Measurements from ENCODE around the gene EYA3.
"Not testable (repeated sequence)": the region's sequence is repeated elsewhere in the genome, so short reads cannot be mapped to it uniquely, and the experiment has no call there.

Gene EYA3

DNA sequence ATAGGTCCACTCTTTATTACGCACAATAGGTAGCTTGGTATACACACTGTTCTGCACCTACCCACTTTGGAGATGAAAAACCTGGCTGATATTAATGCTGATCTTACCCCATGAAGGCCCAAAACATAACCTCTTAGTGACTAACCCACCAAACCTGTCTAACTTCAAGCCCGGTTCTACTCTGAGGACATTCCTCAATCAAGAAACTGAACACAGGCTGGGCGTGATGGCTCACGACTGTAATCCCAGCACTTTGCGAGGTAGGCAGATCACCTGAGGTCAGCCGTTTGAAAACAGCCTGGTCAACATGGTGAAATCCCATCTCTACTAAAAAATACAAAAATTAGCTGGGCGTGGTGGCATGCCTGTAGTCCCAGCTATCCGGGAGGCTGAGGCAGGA, 50.5 kb downstream of the EYA3 start:
- DNase-seq (ENCODE audit: extremely low spot score, insufficient read length, low read depth) (no peak), FAIRE-seq (no peak)

DNA sequence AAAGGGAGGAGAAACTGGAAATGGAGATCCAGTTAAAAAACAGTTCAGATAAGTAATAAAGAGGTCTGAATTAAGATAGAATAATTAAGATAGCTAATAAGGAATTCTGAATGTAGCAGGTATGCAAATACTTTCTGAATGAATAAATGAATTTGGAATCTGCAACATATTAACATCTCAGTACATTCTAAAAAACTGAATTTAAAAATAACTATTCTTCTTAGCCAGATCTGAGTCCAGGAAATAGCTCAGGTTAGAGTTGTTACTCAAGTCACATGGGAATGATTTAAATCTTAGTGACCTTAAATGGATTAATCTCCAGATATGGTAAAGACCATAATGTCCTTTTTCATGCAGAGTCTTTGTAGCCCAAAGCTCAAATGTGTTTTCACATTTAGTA, 51.2 kb downstream of the EYA3 start:
- FAIRE-seq (no peak), DNase-seq (ENCODE audit: extremely low spot score, insufficient read length, low read depth) (no peak)

DNA sequence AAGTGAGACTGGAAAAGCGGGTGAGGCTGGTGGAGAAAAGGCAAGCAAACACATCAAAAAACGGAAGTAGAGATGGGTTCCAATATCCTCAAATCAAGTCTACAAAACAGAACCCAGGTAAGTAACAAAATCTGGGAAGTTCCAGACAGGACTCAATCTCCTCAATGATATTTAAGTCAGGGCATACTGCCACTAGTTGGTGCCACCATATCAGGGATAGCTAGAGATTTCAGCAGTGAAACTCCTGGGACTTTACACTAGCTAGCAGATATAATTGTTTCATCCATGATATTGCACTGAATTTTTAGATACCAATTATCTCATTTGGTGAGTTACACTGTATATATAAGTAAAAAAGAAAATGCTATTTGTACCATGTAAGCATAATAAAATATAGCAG, 52.0 kb downstream of the EYA3 start:
- no peak for FAIRE-seq

DNA sequence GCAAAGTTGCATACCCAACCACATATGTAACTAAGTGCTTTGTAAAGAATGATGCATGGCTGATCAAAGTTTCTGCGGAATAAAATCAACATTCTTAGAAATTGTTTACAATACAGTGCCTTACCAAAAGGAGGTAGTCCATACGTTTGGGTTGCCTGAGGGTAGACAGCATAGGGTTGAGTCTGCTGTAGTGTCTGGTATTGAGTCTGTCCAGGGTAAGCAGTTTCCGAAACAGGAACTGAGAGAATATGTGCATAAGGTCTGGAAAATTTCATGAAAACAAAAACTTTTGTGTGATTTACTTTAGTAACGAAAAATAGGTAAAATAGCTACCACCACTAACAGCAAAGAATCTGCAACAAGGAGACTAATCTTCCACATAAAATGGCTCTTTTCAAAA, 53.0 kb downstream of the EYA3 start:
- DNase-seq (ENCODE audit: extremely low spot score, insufficient read length, low read depth) = no peak
- FAIRE-seq = peak; percentile 80

More for the DNA sequence above, 52.0 kb downstream of the EYA3 start:
- no peak for DNase-seq (ENCODE audit: extremely low spot score, insufficient read length, low read depth)

DNA sequence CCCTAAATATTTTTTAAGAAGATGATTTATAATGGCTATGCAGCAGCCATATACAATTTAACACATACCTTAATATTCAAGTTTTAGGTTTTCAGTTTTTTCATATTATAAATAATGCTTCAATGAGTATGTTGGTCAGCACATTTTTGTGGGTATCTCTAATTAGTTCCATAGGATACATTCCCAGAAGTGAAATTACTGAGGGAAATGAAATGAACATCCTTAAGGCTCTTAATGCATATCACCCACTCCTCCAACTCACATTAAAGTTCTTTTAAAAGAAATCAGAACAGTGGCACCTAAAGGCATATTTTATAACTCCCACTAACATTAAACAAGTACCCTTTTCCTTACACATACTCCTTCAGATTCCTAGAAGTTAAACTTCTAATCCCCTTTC, 56.1 kb downstream of the EYA3 start:
- no peak for FAIRE-seq

DNA sequence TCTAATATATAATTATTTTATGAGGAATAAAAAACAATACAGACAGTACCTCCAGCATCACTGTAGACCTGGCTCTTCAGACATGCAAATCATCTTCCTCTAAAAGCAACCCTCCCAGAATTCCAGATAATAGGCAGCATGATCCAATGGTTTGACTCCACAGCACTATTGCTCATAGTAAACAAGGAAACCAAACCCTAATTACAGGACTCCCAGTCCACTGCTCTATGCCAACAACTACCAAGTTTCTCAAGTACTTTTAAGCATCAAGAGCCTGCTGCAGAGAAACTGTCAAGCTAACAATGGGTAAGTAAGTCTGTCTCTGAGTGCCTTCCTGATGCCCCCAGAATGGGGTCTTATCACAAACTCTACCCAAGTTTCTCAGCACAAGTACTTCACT, 57.2 kb downstream of the EYA3 start:
- DNase-seq (ENCODE audit: extremely low spot score, insufficient read length, low read depth) (no peak), FAIRE-seq (no peak)

More for the DNA sequence above, 56.1 kb downstream of the EYA3 start:
- DNase-seq (ENCODE audit: extremely low spot score, insufficient read length, low read depth) = no peak

DNA sequence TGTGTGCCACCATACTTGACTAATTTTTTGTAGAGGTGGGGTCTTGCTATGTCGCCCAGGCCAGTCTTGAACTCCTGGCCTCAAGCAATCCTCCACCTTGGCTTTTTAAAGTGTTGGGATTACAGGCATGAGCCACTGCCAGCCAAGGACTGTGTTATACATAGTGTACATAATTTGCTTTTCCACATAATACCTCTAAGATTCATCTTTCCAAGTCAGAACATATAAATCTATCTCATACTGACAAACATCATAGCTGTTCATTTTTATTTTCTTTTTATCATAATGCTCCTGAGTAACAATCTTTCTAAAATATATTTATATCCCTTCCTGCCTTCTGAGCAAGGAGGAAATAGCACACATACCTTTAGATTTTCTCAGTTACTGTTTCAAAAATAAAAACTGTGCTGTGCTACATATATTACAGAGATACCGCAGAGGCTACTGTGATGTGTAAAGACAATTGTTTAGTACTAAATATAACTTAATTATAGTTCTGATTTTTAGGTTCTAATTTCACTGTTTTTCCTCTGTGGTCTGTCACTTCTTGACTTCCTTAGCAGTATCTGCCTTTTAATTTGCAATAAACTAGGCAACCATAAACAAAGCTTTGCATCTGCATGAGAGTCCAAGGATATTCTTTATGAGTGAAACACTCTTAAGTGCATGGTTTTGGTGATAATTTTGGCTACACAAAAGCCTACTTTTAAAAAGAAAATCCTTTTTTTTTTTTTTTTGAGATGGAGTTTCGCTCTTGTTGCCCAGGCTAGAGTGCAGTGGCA, 59.3 kb downstream of the EYA3 start:
- DNase-seq (ENCODE audit: extremely low spot score, insufficient read length, low read depth) = no peak

DNA sequence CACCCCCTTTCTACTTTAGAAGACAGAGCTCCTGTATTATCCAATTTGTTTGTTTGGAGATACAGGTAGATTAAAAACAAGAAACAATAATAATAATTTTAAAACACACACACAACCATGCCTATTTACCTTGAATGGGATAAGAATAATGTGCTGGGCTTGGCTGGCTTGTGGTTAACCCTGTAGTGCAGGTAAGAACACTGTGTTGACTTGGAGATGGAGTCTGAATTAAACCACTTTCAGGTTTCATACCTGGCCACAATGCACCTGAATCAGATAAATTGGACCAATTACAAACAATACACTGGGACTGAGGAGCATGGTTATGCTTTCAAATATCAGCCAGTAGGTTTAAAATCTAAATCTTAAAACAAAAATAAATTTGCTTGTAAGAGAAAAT, 60.8 kb downstream of the EYA3 start:
- FAIRE-seq (no peak), DNase-seq (ENCODE audit: extremely low spot score, insufficient read length, low read depth) (no peak)

More for the DNA sequence above, 59.3 kb downstream of the EYA3 start:
- FAIRE-seq = no peak

DNA sequence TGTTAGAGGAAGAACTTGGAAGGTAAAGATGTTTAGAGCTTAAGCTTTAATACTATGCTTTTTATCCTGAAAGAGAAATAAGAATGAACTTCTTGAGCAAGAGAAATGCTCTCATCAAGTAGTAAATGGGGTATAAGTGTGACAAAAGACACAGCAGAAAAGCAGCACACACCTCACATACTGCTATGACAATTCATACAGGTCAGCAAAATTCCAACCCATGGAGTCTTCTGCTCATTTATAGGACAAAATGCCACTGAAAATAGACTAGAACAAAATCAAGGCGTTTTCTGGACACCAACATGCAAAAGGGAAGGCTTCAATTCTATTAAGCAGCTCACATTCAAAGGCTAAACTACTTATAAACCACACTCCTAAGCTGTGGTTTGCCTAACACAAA, 61.2 kb downstream of the EYA3 start:
- no peak for DNase-seq (ENCODE audit: extremely low spot score, insufficient read length, low read depth)
- FAIRE-seq = no peak

DNA sequence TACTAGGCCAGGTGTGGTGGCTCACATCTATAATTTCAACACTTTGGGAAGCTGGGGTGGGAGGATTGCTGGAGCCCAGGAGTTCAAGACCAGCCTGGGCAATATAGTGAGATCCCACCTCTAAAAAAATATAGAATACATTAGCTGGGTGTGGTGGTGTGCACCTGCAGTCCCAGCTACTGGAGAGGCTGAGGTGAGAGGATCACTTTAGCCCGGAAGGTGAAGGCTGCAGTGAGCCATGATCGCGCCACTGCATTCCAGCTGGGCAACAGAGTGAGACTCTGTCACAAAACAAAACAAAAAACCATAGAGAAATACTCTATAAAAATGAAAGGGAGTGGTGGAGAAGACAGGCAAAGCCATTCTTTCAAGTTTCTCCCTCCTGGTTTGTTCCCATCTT, 62.1 kb downstream of the EYA3 start:
- no peak for FAIRE-seq
- no peak for DNase-seq (ENCODE audit: extremely low spot score, insufficient read length, low read depth)

DNA sequence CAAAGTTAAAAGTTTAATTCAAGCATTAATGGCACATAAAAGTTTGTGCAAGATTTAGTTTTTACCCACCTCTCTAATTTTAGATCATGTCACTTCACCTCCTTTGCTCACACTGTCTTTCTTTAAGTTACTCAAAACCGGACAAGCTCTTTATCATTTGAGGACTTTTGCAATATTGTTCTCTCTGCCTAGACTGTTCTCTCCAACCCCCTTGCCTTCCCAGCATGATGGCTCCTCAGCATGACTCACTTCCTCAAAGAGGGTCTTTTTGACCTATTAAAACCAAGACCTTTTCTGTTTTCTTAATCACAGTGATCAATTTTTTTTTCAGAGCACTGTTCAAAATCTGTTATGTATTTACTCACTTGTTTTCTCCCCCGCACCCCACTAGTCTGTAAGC, 67.3 kb downstream of the EYA3 start:
- FAIRE-seq = peak; percentile 18
- DNase-seq (ENCODE audit: extremely low spot score, insufficient read length, low read depth) = no peak

DNA sequence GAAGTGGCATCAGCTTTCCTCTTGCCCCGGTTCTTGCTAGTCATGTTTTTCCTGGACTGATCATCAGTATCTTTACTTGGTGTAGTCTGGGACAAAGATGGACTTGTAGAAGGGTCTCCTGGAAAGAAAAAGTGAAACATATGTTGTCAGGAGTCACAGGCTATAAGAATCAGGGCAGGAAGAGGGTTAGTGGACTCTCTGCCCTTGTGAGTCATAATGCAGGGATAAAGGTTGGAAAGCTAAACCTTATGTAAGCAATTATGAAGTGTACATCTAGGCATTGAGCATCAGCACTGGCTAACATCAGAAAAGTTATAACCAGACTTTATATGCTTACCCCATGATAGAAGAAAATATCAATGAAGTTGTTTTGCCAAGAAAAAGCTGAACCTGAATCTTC, 77.4 kb downstream of the EYA3 start:
- DNase-seq (ENCODE audit: extremely low spot score, insufficient read length, low read depth) = no peak
- no peak for FAIRE-seq

DNA sequence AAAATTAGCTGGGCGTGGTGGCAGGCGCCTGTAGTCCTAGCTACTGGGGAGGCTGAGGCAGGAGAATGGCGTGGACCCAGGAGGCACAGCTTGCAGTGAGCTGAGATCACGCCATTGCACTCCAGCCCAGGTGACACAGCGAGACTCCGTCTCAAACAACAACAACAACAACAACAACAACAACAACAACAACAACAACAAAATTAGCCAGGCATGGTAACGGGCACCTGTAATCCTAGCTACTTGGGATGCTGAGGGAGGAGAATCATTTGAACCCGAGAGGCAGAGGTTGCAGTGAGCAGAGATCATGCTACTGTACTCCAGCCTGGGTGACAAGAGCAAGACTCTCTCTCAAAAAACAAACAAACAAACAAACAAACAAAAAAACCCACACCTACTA, 85.3 kb downstream of the EYA3 start:
- not testable (repeated sequence) for FAIRE-seq

DNA sequence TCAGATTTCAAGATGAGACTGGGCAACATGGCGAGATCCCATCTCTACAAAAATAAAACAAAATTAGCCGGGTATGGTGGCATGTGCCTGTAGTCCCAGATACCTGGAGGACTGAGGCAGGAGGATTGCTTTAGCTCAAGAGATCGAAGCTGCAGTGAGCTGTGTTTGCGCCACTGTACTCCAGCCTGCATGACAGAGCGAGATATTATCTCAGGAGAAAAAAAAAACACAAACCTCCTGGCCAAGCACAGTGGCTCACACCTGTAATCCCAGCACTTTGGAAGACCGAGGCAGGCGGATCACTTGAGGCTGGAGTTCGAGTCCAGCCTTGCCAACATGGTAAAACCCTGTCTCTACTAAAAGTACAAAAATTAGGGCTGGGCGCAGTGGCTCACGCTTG, 85.8 kb downstream of the EYA3 start:
- DNase-seq (ENCODE audit: extremely low spot score, insufficient read length, low read depth) = no peak
- FAIRE-seq = no peak

More for the DNA sequence above, 85.3 kb downstream of the EYA3 start:
- DNase-seq (ENCODE audit: extremely low spot score, insufficient read length, low read depth) = not testable (repeated sequence)

DNA sequence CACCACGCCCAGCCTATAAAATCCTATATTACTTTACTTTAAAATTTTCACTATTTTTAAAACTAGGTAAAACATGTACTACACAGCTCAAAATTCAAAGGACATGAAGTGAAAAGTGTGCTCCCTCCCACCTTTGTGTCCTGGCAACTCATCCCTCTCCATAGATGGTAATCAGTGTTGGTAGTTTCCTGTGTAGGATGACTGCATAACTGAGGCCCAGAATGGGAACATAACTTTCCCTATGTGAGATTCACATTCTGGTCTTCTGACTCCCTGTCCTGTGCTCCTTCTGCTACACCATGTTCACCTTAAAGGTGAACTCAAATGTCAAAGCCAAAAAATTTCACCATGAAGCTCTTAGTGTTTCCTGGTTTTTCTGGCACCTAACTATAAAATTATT, 89.4 kb downstream of the EYA3 start:
- no peak for FAIRE-seq
- DNase-seq (ENCODE audit: extremely low spot score, insufficient read length, low read depth) = no peak

DNA sequence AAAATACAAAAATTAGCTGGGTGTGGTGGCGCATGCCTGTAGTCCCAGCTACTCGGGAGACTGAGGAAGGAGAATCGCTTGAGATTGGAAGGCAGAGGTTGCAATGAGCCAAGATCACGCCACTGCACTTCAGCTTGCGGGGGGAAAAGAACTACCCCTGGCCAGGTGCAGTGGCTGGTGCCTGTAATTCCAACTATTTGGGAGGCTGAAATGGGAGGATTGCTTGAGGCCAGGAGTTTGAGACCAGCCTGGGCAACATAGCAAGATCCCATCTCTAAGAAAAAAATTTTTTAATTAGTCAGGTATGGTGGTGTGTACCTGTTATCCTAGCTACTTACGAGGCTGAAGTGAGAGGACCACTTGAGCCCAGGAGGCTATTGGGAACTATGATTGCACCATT, 93.9 kb downstream of the EYA3 start:
- not testable (repeated sequence) for FAIRE-seq; DNase-seq (ENCODE audit: extremely low spot score, insufficient read length, low read depth)

DNA sequence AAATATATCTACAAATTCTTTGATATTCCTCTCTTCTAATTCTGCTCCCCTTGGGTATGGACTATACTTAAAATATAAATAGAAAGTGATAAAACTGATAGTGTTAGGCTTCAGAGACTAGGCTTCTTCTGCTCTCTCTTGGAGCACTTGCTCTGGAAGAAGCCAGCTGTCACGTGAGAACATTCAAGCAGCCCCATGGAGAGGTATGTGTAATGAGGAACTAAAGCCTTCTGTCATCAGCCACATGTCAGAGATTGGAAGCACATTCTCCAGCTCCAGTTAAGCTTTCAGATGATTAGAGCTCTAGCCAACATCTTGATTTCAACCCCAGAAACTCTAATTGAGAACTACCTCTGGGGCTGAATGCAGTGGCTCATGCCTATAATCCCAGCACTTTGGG, 94.3 kb downstream of the EYA3 start:
- FAIRE-seq (no peak), DNase-seq (ENCODE audit: extremely low spot score, insufficient read length, low read depth) (no peak)

DNA sequence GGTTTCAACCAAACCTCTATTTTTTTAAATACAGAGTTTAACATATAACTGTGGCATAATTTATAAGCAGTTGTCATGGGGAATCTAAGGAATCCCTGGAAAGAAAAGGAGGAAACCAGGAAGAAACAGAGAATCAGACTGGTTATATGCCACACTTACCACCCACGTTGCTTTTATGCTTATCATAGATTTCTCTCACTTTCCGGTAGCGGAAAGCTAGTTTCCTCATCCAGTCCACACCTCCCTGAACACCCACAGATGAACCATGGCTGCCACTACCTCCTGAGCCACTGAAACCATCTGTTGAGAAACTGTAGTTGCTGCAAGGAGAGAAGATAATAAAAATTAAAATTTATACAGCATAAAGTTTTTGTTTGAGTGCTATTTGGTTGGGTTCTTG, 95.2 kb downstream of the EYA3 start:
- FAIRE-seq (no peak), DNase-seq (ENCODE audit: extremely low spot score, insufficient read length, low read depth) (no peak)

DNA sequence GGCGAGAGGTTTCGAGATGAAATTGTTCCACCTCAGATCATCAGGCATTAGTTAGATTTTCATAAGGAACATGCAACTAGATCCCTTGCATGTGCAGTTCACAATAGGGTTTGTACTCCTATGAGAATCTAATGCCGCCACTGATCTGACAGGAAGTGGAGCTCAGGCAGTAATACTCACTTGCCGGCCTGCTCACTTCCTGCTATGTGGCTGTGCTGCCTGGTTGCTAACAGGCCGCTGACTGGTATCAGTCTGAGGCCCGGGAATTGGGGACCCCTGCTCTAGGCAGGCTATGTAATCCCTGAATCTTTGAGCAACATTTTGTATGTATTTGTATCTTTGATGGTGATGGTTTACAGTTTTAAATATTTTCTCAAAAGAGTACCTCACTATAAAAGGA, 96.1 kb downstream of the EYA3 start:
- no peak for FAIRE-seq
- DNase-seq (ENCODE audit: extremely low spot score, insufficient read length, low read depth) = no peak

DNA sequence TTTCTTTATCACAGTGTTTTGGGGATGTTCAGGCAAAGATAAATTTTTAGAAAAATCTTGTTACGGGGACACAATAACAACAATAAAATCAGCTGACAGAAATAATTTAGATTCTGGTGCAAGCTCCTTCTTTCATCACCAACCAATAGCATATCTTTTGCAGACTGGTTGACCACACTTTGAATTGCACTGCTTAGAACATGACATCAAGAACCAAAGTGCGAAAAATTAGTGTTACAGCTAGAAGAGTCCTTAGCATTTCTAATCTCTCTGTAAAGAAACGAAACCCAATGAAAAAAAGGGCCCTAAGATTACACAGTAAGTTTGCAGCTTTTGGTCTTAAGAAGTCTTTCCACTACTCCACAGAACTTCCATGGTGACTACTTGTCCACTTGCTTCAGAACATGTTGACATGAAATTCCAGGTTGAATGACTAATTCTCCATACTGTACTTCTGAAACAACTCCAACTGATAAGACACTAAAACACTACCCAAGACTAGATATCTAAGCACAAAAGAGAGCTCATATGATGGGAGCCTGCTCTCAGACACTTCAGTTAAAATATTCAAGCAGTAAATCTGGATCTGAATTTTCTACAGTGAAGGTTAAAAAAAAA, 97.4 kb downstream of the EYA3 start:
- FAIRE-seq (no peak), DNase-seq (ENCODE audit: extremely low spot score, insufficient read length, low read depth) (no peak)

DNA sequence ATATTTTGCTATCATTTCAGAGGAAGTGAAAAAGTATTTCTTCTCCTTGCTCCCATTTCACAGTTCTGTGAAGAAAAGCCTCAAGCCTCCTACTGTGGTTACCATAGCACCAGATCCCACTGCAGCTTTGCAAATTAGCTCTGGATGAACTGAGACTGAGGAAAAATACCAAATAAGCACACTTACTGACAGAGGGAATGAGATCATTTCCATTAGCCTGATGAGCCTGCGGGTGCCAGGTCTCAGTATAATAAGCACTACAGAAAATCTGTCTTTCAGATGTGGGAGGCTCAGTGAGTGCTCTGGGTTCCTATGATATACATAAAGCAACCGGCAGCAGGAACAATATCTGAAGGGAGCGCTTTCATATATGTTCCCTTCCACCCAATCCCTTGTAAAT, 107.3 kb downstream of the EYA3 start:
- no peak for FAIRE-seq
- no peak for DNase-seq (ENCODE audit: extremely low spot score, insufficient read length, low read depth)

Measured in GM18507 (cell line).